Measurements from ENCODE around the gene RPS18. TPM values are rescaled to one million over a fixed set of nuclear protein-coding genes. Genes with fewer than 3 reads are reported as not detected.
A peak's percentile ranks its signal among the peaks of the same experiment; 100 is the strongest.

RPS18 gene
- total and polyA plus RNA-seq, 9 of the 15 experiments (the other 6 are each of a cell fraction or from before 2014, with no cell fraction given) = 5,023 to 17,516 (median 8,131) TPM

DNA sequence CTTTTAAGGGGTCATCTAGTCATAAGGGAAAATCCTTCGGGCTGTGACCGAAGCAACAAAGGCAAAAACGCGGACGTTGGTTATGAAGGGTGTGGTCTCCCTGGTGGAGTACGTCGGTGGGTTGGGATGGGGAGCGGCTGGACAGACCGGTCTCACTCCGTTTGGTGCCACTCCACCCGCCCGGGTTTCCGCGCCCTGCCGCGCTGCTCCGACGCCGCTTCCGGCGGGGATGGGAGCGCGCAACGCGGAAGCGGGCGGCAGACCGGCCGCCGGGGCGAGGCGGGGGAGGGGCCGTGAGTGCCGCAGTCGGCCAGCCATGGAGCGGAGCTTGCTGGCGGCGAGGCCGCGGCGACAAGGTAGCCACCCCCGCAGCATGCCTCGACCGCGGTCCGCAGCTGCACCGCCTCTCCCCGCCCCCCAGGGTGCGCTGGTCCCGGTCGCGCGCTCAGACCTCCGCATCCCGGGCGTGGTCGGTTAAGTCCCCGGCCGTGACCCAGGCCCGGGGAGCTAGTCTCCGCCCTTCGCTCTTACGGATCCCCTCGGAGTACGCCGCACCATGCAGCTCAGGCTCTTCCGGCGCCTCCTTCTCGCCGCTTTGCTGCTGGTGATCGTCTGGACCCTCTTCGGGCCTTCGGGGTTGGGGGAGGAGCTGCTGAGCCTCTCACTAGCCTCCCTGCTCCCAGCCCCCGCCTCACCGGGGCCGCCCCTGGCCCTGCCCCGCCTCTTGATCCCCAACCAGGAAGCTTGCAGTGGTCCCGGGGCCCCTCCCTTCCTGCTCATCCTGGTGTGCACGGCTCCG, 5.2 kb downstream of the RPS18 start, which contains the start of gene B3GALT4 (continued):
- TF ChIP-seq, protein P1, sequence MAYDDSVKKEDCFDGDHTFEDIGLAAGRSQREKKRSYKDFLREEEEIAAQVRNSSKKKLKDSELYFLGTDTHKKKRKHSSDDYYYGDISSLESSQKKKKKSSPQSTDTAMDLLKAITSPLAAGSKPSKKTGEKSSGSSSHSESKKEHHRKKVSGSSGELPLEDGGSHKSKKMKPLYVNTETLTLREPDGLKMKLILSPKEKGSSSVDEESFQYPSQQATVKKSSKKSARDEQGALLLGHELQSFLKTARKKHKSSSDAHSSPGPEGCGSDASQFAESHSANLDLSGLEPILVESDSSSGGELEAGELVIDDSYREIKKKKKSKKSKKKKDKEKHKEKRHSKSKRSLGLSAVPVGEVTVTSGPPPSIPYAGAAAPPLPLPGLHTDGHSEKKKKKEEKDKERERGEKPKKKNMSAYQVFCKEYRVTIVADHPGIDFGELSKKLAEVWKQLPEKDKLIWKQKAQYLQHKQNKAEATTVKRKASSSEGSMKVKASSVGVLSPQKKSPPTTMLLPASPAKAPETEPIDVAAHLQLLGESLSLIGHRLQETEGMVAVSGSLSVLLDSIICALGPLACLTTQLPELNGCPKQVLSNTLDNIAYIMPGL (CRISPR knock-in tag; IDR thresholded peaks at IDR 0.05) = peak; percentile 72; the same call in 1 of the 2 replicates
- TF ChIP-seq ERF (CRISPR knock-in tag; IDR thresholded peaks at IDR 0.05) = peak; percentile 99
- peak; percentile 96; the same call in 1 of the 2 replicates for TF ChIP-seq MTA3 (IDR thresholded peaks at IDR 0.05; ENCODE audit: borderline replicate concordance)
- no peak; the same call in 1 of the 2 replicates for TF ChIP-seq ZNF23 (CRISPR knock-in tag; IDR thresholded peaks at IDR 0.05)
- TF ChIP-seq TCF7 (IDR thresholded peaks at IDR 0.05; ENCODE audit: borderline replicate concordance) = peak; percentile 55; the same call in 1 of the 2 replicates
- peak; percentile 84 for TF ChIP-seq ZFX (CRISPR knock-in tag; IDR thresholded peaks at IDR 0.05)
- TF ChIP-seq, protein P2, sequence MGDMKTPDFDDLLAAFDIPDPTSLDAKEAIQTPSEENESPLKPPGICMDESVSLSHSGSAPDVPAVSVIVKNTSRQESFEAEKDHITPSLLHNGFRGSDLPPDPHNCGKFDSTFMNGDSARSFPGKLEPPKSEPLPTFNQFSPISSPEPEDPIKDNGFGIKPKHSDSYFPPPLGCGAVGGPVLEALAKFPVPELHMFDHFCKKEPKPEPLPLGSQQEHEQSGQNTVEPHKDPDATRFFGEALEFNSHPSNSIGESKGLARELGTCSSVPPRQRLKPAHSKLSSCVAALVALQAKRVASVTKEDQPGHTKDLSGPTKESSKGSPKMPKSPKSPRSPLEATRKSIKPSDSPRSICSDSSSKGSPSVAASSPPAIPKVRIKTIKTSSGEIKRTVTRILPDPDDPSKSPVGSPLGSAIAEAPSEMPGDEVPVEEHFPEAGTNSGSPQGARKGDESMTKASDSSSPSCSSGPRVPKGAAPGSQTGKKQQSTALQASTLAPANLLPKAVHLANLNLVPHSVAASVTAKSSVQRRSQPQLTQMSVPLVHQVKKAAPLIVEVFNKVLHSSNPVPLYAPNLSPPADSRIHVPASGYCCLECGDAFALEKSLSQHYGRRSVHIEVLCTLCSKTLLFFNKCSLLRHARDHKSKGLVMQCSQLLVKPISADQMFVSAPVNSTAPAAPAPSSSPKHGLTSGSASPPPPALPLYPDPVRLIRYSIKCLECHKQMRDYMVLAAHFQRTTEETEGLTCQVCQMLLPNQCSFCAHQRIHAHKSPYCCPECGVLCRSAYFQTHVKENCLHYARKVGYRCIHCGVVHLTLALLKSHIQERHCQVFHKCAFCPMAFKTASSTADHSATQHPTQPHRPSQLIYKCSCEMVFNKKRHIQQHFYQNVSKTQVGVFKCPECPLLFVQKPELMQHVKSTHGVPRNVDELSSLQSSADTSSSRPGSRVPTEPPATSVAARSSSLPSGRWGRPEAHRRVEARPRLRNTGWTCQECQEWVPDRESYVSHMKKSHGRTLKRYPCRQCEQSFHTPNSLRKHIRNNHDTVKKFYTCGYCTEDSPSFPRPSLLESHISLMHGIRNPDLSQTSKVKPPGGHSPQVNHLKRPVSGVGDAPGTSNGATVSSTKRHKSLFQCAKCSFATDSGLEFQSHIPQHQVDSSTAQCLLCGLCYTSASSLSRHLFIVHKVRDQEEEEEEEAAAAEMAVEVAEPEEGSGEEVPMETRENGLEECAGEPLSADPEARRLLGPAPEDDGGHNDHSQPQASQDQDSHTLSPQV (IDR thresholded peaks at IDR 0.05) = peak; percentile 88
- no peak for TF ChIP-seq SRSF9 (IDR thresholded peaks at IDR 0.05; ENCODE audit: borderline replicate concordance, low read depth, low read length)
- TF ChIP-seq SNIP1 (IDR thresholded peaks at IDR 0.05; ENCODE audit: low read depth) = no peak
- TF ChIP-seq IRF2 (CRISPR knock-in tag; IDR thresholded peaks at IDR 0.05) = no peak
- peak; percentile 96 for TF ChIP-seq RB1 (IDR thresholded peaks at IDR 0.05; ENCODE audit: low read depth)
- TF ChIP-seq CCNT2 (IDR thresholded peaks at IDR 0.05; ENCODE audit: borderline replicate concordance, extremely low read depth, insufficient read length, low read depth, low read length) = peak; percentile 100
- TF ChIP-seq ZNF445 (CRISPR knock-in tag; IDR thresholded peaks at IDR 0.05; ENCODE audit: low read depth) = peak; percentile 87
- peak; percentile 90; the same call in 1 of the 2 replicates for TF ChIP-seq ZBTB1 (CRISPR knock-in tag; IDR thresholded peaks at IDR 0.05; ENCODE audit: borderline replicate concordance, low read depth)
- TF ChIP-seq CC2D1A (IDR thresholded peaks at IDR 0.05) = peak; percentile 13; the same call in 1 of the 2 replicates
- peak; percentile 70; the same call in 1 of the 2 replicates for TF ChIP-seq ZNF551 (CRISPR knock-in tag; IDR thresholded peaks at IDR 0.05)
- no peak for TF ChIP-seq XRCC4 (IDR thresholded peaks at IDR 0.05; ENCODE audit: extremely low read depth, insufficient read depth, insufficient read length)
- TF ChIP-seq GTF2E2 (tag; IDR thresholded peaks at IDR 0.05) = no peak
- no peak for TF ChIP-seq ZNF140 (CRISPR knock-in tag; IDR thresholded peaks at IDR 0.05)
- TF ChIP-seq SP1 (CRISPR knock-in tag; IDR thresholded peaks at IDR 0.05) = peak; percentile 85
- no peak for TF ChIP-seq HEY1 (CRISPR knock-in tag; IDR thresholded peaks at IDR 0.05; ENCODE audit: borderline replicate concordance)
- TF ChIP-seq ZNF436 (CRISPR knock-in tag; IDR thresholded peaks at IDR 0.05) = no peak; the same call in none of the 2 replicates
- TF ChIP-seq ASH1L (IDR thresholded peaks at IDR 0.05; ENCODE audit: borderline replicate concordance, low read depth, partially characterized antibody) = no peak

Data from K562 (cell line).